COR-L47 (cell line): ENCODE measurements around the gene OPHN1.
"Not testable (repeated sequence)": the region's sequence is repeated elsewhere in the genome, so short reads cannot be mapped to it uniquely, and the experiment has no call there.

Experiments used
- DNase-seq: peaks from one replicate; lab custom pipeline; 2025; lab: John Stamatoyannopoulos, UW

Gene OPHN1

GRCh38 chrX:68355629-68355920 lies 77.7 kb downstream of the OPHN1 start:
- no peak for DNase-seq

GRCh38 chrX:68354879-68355628 lies 78.2 kb downstream of the OPHN1 start:
- no peak for DNase-seq

- no peak for DNase-seq
These were observed 88.3 kb downstream of the OPHN1 start for GRCh38 chrX:68345025-68345424.

- no peak for DNase-seq
These were observed 89.7 kb downstream of the OPHN1 start for GRCh38 chrX:68343551-68343950.

GRCh38 chrX:68332201-68332731 lies 101.0 kb downstream of the OPHN1 start:
- no peak for DNase-seq

GRCh38 chrX:68326841-68327240 lies 106.5 kb downstream of the OPHN1 start:
- not testable (repeated sequence) for DNase-seq

GRCh38 chrX:68307769-68308168 lies 125.5 kb downstream of the OPHN1 start:
- no peak for DNase-seq

GRCh38 chrX:68304602-68305001 lies 128.7 kb downstream of the OPHN1 start:
- DNase-seq, result no peak

GRCh38 chrX:68299898-68300297 lies 133.4 kb downstream of the OPHN1 start:
- no peak for DNase-seq

GRCh38 chrX:68292471-68292870 lies 140.8 kb downstream of the OPHN1 start:
- DNase-seq, result no peak

- DNase-seq, result no peak
These were observed 145.2 kb downstream of the OPHN1 start for GRCh38 chrX:68288127-68288526.

- DNase-seq, result no peak
These were observed 145.9 kb downstream of the OPHN1 start for GRCh38 chrX:68287419-68287818.

- no peak for DNase-seq
These were observed 146.3 kb downstream of the OPHN1 start for GRCh38 chrX:68286980-68287379.

- DNase-seq, result no peak
These were observed 147.2 kb downstream of the OPHN1 start for GRCh38 chrX:68286076-68286475.

GRCh38 chrX:68284281-68284904 lies 148.9 kb downstream of the OPHN1 start:
- DNase-seq, result no peak

GRCh38 chrX:68273887-68274286 lies 159.4 kb downstream of the OPHN1 start:
- no peak for DNase-seq

- DNase-seq, result not testable (repeated sequence)
These were observed 168.5 kb downstream of the OPHN1 start for GRCh38 chrX:68264793-68265192.

- no peak for DNase-seq
These were observed 172.1 kb downstream of the OPHN1 start for GRCh38 chrX:68261060-68261672.

GRCh38 chrX:68256990-68257389 lies 176.3 kb downstream of the OPHN1 start:
- DNase-seq, result no peak

- DNase-seq, result no peak
These were observed 178.3 kb downstream of the OPHN1 start for GRCh38 chrX:68254738-68255645.

- no peak for DNase-seq
These were observed 180.6 kb downstream of the OPHN1 start for GRCh38 chrX:68252664-68253063.

GRCh38 chrX:68249903-68250302 lies 183.4 kb downstream of the OPHN1 start:
- DNase-seq, result no peak
